ENCODE results near the gene UBN2.
"Not testable (repeated sequence)": the region's sequence is repeated elsewhere in the genome, so short reads cannot be mapped to it uniquely, and the experiment has no call there.

Gene UBN2

DNA sequence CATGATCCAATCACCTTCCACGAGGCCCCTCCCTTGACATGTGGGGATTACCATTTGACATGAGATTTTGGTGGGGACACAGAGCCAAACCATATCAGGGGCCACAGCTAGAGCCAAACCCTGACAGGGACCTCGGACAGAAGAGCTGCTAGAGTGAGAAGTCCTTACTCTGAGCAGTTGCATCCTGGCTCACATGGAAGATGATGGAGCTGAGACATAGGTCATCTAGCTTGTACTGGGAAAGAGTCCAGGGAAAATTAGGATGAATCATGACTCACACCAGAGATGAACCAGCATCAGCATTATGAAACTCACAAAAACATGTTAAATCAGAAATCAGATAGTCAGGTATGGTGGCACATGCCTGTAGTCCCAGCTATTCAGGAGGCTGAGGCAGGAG lies 97.3 kb downstream of the UBN2 start:
- TF ChIP-seq, protein P1, sequence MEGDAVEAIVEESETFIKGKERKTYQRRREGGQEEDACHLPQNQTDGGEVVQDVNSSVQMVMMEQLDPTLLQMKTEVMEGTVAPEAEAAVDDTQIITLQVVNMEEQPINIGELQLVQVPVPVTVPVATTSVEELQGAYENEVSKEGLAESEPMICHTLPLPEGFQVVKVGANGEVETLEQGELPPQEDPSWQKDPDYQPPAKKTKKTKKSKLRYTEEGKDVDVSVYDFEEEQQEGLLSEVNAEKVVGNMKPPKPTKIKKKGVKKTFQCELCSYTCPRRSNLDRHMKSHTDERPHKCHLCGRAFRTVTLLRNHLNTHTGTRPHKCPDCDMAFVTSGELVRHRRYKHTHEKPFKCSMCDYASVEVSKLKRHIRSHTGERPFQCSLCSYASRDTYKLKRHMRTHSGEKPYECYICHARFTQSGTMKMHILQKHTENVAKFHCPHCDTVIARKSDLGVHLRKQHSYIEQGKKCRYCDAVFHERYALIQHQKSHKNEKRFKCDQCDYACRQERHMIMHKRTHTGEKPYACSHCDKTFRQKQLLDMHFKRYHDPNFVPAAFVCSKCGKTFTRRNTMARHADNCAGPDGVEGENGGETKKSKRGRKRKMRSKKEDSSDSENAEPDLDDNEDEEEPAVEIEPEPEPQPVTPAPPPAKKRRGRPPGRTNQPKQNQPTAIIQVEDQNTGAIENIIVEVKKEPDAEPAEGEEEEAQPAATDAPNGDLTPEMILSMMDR (IDR thresholded peaks at IDR 0.05; ENCODE audit: borderline replicate concordance, insufficient read depth, low read depth, low read length) = no peak
- H3K4me3 ChIP-seq (ENCODE audit: low read depth, low read length) = no peak overlapping the region

DNA sequence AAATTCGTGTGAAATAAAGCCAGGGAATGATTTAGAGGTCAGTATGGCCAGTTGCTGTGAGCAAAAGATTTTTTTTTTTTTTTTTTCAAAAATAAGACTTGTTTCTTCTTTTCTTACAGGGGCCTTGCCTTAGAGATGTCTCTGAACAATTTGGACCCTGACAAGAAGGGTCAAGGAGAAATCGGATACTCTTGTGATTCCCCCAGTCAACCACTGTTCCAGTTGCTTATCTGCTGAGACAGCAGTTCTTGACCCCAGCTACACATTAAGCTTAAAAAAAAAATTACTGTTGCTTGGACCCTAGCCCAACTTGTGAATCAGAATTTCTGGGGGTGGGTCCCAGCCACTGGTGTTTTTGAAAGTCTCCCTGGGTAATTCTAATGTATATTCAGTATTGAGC lies 98.1 kb downstream of the UBN2 start:
- TF ChIP-seq, protein P1 (IDR thresholded peaks at IDR 0.05; ENCODE audit: borderline replicate concordance, insufficient read depth, low read depth, low read length) = no peak
- H3K4me3 ChIP-seq (ENCODE audit: low read depth, low read length) = no peak overlapping the region

GRCh38 chr7:139330333-139331030 lies 99.4 kb downstream of the UBN2 start:
- no peak overlapping the region for H3K4me3 ChIP-seq (ENCODE audit: low read depth, low read length)
- TF ChIP-seq, protein P1 (IDR thresholded peaks at IDR 0.05; ENCODE audit: borderline replicate concordance, insufficient read depth, low read depth, low read length) = no peak

- TF ChIP-seq, protein P1 (IDR thresholded peaks at IDR 0.05; ENCODE audit: borderline replicate concordance, insufficient read depth, low read depth, low read length) = no peak
- no peak overlapping the region for H3K4me3 ChIP-seq (ENCODE audit: low read depth, low read length)
These were observed 101.8 kb downstream of the UBN2 start for GRCh38 chr7:139332697-139333359.

DNA sequence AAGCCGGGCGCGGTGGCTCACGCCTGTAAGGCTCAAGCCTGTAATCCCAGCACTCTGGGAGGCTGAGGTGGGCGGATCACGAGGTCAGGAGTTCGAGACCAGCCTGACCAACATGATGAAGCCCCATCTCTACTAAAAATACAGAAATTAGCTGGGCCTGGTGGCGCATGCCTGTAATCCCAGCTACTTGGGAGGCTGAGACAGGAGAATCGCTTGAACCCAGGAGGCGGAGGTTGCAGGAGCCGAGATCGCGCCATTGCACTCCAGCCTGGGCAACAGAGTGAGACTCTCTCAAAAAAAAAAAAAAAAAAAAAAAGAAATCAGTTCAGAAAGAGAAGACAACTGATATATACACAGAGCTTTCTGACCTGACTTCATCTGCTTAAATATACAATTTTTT lies 102.4 kb downstream of the UBN2 start:
- not testable (repeated sequence) for H3K4me3 ChIP-seq (ENCODE audit: low read depth, low read length)

DNA sequence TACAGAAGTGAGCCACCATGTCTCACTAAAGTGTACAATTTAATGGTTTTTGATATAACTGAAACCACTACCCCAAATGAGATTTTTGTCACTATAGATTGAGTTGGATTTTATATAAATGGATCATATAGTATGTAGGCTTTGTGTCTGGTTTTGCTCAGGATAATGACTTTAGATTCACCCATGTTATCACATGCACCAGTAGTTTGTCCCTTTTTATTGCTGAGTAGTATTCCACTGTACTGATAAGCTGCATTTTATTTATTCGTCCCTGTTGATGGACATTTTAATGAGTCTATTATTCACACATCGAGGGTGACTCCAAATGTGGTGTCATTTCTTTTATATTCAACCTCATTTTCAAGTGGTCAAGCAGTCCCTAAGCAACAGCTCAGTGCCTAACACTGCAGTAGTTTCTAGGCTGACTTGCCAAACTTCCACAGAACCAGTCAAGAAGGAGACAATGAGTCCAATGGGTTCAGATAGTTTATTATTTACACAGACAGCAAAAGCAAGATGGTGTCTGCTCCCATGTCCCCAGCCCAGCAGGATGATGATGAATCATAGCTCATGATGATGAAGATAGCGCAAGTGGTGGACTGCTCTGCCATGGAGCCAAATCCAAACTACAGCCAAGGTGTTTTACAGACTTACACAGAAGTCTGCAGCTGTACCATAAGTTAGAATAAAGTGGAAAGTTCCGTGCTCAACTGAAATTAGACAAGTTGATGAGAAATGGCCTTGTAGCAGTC lies 103.5 kb downstream of the UBN2 start:
- TF ChIP-seq, protein P1 (IDR thresholded peaks at IDR 0.05; ENCODE audit: borderline replicate concordance, insufficient read depth, low read depth, low read length) = no peak
- no peak overlapping the region for H3K4me3 ChIP-seq (ENCODE audit: low read depth, low read length)

DNA sequence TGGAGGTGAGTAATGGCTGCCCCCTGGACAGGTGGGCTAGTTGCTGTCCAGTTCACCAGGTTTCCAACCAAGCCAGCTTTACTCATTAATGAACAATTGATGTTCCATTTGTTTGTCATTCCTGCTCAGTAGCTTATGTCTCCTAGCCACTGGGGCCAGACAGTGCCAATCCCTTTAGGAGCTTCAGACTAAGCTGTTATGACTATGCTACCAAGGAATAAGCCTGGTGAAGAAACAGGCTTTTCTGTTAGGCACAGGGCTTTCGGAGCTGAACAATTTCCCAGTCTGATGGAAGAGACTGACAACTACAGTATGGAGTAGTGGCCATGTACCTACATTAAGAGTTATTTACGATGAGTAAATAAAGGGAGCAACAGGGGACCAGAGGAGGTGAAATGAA lies 108.0 kb downstream of the UBN2 start:
- TF ChIP-seq, protein P1 (IDR thresholded peaks at IDR 0.05; ENCODE audit: borderline replicate concordance, insufficient read depth, low read depth, low read length) = no peak
- no peak overlapping the region for H3K4me3 ChIP-seq (ENCODE audit: low read depth, low read length)

Data from GM12875 (cell line).